Adrenal gland (tissue), 12 donors: ENCODE results near the gene FYB1. TPM values are rescaled to one million over a fixed set of nuclear protein-coding genes. Genes with fewer than 3 reads are reported as not detected.

ENCODE experiments used
- DNase-seq, 7 donors: peaks; one replicate each; pipeline ENCODE4 v3.0.0-alpha.2; 2019 to 2020
- H3K27ac ChIP-seq, 5 donors: fragments of 200-600 bp; sonication (generic) in 4 of 5; 1 replicate in 3 of 5; 2 replicates in 2 of 5; pipeline versions ENCODE4 v1.5.1 to v1.8.0; 2016 to 2020; ENCODE audit warnings: mild to moderate bottlenecking in 1 of 5
- H3K27me3 ChIP-seq: fragments of 200-600 bp; 2 replicates; pipeline ENCODE4 v1.8.0; 2021
- H3K36me3 ChIP-seq, 2 donors: fragments of 200-600 bp; replicated peaks in 1 of 2; 1 replicate in 1 of 2; 2 replicates in 1 of 2; pipeline versions ENCODE4 v1.5.1 to v1.8.0; 2018 to 2022
- H3K4me1 ChIP-seq, 2 donors: fragments of 200-600 bp; replicated peaks in 1 of 2; 1 replicate in 1 of 2; 2 replicates in 1 of 2; pipeline versions ENCODE4 v1.5.1 to v1.8.0; 2018 to 2021
- H3K4me3 ChIP-seq, 4 donors: fragments of 200-600 bp; sonication (generic) in 3 of 4; one replicate each; pipeline ENCODE4 v1.5.1; 2016 to 2018
- H3K9me3 ChIP-seq, 3 donors: fragments of 200-600 bp; sonication (generic) in 1 of 3; replicated peaks in 1 of 3; 1 replicate in 2 of 3; 2 replicates in 1 of 3; pipeline versions ENCODE4 v1.5.1 to v1.8.0; 2016 to 2021
- CTCF ChIP-seq, 6 experiments: fragments of 450-650 bp in 4 of 6; fragments of 200-600 bp in 2 of 6; sonication (generic) in 1 of 6; IDR thresholded peaks; 1 replicate in 5 of 6; 2 replicates in 1 of 6; pipeline versions ENCODE4 v1.5.1 to v1.8.0; 2016 to 2021; ENCODE audit warnings: antibody characterized with exemption in 6 of 6, mild to moderate bottlenecking in 2 of 6, moderate library complexity in 1 of 6
- POLR2A ChIP-seq, 2 donors: fragments of 450-650 bp; IDR thresholded peaks; one replicate each; pipeline ENCODE4 v1.6.1; 2017; ENCODE audit warnings: antibody characterized with exemption in 2 of 2, mild to moderate bottlenecking in 2 of 2, moderate library complexity in 1 of 2
- WGBS, 4 donors: extraction: QIAGEN DNeasy Blood & Tissue Kit in 2 of 4; methylation state at CpG; one replicate each; pipeline versions ENCODE4 v1.1.5 to v1.1.7; 2013 to 2017; 5-methylcytosine and 5-hydroxymethylcytosine counted together
- intact Hi-C, 2 donors: fragments of 100-400 bp; cut with DNase I; formaldehyde crosslinking; loops; one replicate each; pipeline versions ENCODE4 v1.14.1 to v1.15.0; 2022 to 2023
- polyA plus RNA-seq, 3 donors: library from polyadenylated mRNA; stranded (reverse); fragments of 200-250 nt in 2 of 3; fragments of 350-450 nt in 1 of 3; fragmentation: Illumina TruSeq in 1 of 3; extraction: RNeasy Lipid Tissue Mini Kit (QIAGEN cat#74804) in 1 of 3; gene quantifications; one replicate each; pipeline ENCODE4 v1.2.3, GENCODE V29; 2013 to 2014
- total RNA-seq, 9 donors: library from RNA; depleted of rRNA in 4 of 9; stranded (reverse); fragments of >200 nt in 4 of 9; fragments of 120-200 nt in 1 of 9; fragmentation: NEBNext Ultra II Directional in 1 of 9; extraction: Animal tissue kit (Norgen Biotek cat#: 25700) in 1 of 9; gene quantifications; one replicate each; pipeline versions ENCODE4 v1.1.0 to v1.2.4, GENCODE V29; 2013 to 2023
- donor health status: healthy with polysubstance abuse.
- donor health status: Bipolar disorder and iron deficiency.
- donor health status: DM: yes; HTN: yes; CAD: no.
- donor health status: DM: no; HTN: no; CAD: no.
- donor health status: DM: no; HTN: no; CAD: no.
- donor health status: DM: yes; HTN: yes; CAD: no.

Gene FYB1
- total and polyA plus RNA-seq, 12 donors = 1.6 to 29.8 (median 13.6) TPM

- intact Hi-C loops = no loop called here
- Histone ChIP-seq H3K27ac (no peak overlapping the region), H3K4me1 (no peaks in the 10 kb centered on the region), H3K36me3 (no peaks in the 10 kb centered on the region), H3K9me3 (no peaks in the 10 kb centered on the region), H3K27me3 (no peaks in the 10 kb centered on the region), H3K4me3 (no peak overlapping the region)
- TF ChIP-seq CTCF (IDR thresholded peaks at IDR 0.05) (no peak), POLR2A (IDR thresholded peaks at IDR 0.05) (no peak)
- no peak for DNase-seq
- 54 to 65% (median 60%) methylated on average over 5 to 6 of the region's 6 CpGs for WGBS, 4 donors
Measured at GRCh38 chr5:39193553-39194465, 25.6 kb downstream of the FYB1 start.

- Histone ChIP-seq H3K9me3 (no peaks in the 10 kb centered on the region), H3K4me1 (no peaks in the 10 kb centered on the region), H3K27ac (no peak overlapping the region), H3K27me3 (no peaks in the 10 kb centered on the region), H3K4me3 (no peak overlapping the region), H3K36me3 (no peaks in the 10 kb centered on the region)
- TF ChIP-seq POLR2A (IDR thresholded peaks at IDR 0.05) (no peak), CTCF (IDR thresholded peaks at IDR 0.05) (no peak)
- 64 to 73% (median 68%) methylated on average over 1 to 2 of the region's 2 CpGs for WGBS, 4 donors
- no peak for DNase-seq
- intact Hi-C loops = no loop called here
Measured at GRCh38 chr5:39192450-39193160, 26.8 kb downstream of the FYB1 start.

DNA sequence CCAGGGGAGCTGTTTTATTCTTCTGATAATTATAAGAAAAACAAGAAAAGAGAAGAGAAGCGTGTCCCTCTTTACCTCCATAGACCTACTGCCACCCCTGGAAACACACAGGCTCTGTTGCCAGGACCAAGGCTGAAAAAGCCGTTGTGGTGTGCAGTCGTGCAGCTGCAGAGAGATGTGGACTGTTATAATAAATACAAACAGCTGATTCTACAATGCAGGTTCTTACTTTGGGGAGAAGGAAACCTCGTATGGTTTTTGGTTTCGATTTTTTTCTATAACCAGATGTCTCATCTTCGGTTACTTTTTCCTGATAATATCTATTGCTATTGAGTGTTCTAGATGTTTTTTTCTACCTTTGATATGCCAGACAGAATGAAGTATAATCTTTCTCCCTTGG lies 28.1 kb downstream of the FYB1 start:
- Histone ChIP-seq H3K36me3 (no peaks in the 10 kb centered on the region), H3K27ac (no peak overlapping the region), H3K4me1 (no peaks in the 10 kb centered on the region), H3K4me3 (no peak overlapping the region), H3K9me3 (no peaks in the 10 kb centered on the region), H3K27me3 (no peaks in the 10 kb centered on the region)
- no peak for DNase-seq
- intact Hi-C loops = no loop called here
- TF ChIP-seq CTCF (IDR thresholded peaks at IDR 0.05) (no peak), POLR2A (IDR thresholded peaks at IDR 0.05) (no peak)
- WGBS, 4 donors = 45 to 55% (median 52%) methylated on average over 6 of the region's 6 CpGs

- Histone ChIP-seq H3K36me3 (no peaks in the 10 kb centered on the region), H3K9me3 (no peaks in the 10 kb centered on the region), H3K27me3 (no peaks in the 10 kb centered on the region), H3K4me1 (no peaks in the 10 kb centered on the region), H3K27ac (no peak overlapping the region), H3K4me3 (no peak overlapping the region)
- no peak for DNase-seq
- no peak for TF ChIP-seq POLR2A (IDR thresholded peaks at IDR 0.05)
- no peak for TF ChIP-seq CTCF (IDR thresholded peaks at IDR 0.05)
- 76 to 79% (median 78%) methylated on average over 4 of the region's 4 CpGs for WGBS, 4 donors
- intact Hi-C loops = no loop called here
Measured at GRCh38 chr5:39190311-39191102, 28.9 kb downstream of the FYB1 start.
